Ovary (tissue), 3 donors: ENCODE measurements around the gene RPS3A.
"Not testable (repeated sequence)": the region's sequence is repeated elsewhere in the genome, so short reads cannot be mapped to it uniquely, and the experiment has no call there.

ENCODE experiments used
- EP300 ChIP-seq: sonication (generic); formaldehyde crosslinking; IDR thresholded peaks from one replicate; pipeline ENCODE4 v1.6.1; 2017; ENCODE audit warnings: antibody characterized with exemption
- POLR2A ChIP-seq: fragments of 450-650 bp; IDR thresholded peaks from one replicate; pipeline ENCODE4 v1.6.1; 2017; ENCODE audit warnings: antibody characterized with exemption, mild to moderate bottlenecking, moderate library complexity
- TF ChIP-seq, protein P1 (sequence below), 3 donors: fragments of 450-650 bp in 2 of 3; fragments of 200-600 bp in 1 of 3; IDR thresholded peaks; one replicate each; pipeline versions ENCODE4 v1.5.1 to v1.8.0; 2016 to 2022; ENCODE audit warnings: antibody characterized with exemption in 3 of 3, mild to moderate bottlenecking in 1 of 3
- donor health status: DM: no; HTN: no; CAD: no.

GRCh38 chr4:151077978-151078377, 21.4 kb upstream of the RPS3A start:
- TF ChIP-seq, protein P1, sequence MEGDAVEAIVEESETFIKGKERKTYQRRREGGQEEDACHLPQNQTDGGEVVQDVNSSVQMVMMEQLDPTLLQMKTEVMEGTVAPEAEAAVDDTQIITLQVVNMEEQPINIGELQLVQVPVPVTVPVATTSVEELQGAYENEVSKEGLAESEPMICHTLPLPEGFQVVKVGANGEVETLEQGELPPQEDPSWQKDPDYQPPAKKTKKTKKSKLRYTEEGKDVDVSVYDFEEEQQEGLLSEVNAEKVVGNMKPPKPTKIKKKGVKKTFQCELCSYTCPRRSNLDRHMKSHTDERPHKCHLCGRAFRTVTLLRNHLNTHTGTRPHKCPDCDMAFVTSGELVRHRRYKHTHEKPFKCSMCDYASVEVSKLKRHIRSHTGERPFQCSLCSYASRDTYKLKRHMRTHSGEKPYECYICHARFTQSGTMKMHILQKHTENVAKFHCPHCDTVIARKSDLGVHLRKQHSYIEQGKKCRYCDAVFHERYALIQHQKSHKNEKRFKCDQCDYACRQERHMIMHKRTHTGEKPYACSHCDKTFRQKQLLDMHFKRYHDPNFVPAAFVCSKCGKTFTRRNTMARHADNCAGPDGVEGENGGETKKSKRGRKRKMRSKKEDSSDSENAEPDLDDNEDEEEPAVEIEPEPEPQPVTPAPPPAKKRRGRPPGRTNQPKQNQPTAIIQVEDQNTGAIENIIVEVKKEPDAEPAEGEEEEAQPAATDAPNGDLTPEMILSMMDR (IDR thresholded peaks at IDR 0.05), result not testable (repeated sequence)
- TF ChIP-seq EP300, POLR2A: not testable (repeated sequence)
